Sigmoid colon (tissue), 4 donors: ENCODE data around the gene CYP4F3.

Experiments
- POLR2AphosphoS5 ChIP-seq, 4 donors: sonication (generic); formaldehyde crosslinking; IDR thresholded peaks; one replicate each; pipeline ENCODE4 v1.6.1; 2017; ENCODE audit warnings: antibody characterized with exemption in 4 of 4
- TF ChIP-seq, protein P1 (sequence below), 4 experiments: fragments of 450-650 bp in 3 of 4; fragments of 200-600 bp in 1 of 4; IDR thresholded peaks; one replicate each; pipeline ENCODE4 v1.5.1; 2016 to 2019; ENCODE audit warnings: antibody characterized with exemption in 4 of 4, mild to moderate bottlenecking in 3 of 4, moderate library complexity in 2 of 4

DNA sequence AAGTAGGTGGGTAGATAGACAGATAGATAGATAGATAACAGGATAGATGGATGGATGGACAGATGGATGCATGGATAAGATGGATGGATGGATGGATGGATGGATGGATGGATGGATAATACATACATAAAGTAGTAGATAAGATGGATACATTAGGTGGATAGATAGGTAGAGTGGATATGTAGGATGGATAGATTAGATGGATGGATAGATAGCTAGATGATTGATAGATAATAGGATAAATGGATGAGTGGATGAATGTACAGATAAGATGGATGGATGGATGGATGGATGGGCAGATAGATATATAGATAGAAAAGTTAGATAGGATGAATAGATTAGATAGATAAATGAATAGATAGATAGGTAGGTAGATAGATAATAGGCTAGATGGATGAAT lies 2.1 kb downstream of the CYP4F3 start:
- no peak for TF ChIP-seq POLR2AphosphoS5 (IDR thresholded peaks at IDR 0.05)
- TF ChIP-seq, protein P1, sequence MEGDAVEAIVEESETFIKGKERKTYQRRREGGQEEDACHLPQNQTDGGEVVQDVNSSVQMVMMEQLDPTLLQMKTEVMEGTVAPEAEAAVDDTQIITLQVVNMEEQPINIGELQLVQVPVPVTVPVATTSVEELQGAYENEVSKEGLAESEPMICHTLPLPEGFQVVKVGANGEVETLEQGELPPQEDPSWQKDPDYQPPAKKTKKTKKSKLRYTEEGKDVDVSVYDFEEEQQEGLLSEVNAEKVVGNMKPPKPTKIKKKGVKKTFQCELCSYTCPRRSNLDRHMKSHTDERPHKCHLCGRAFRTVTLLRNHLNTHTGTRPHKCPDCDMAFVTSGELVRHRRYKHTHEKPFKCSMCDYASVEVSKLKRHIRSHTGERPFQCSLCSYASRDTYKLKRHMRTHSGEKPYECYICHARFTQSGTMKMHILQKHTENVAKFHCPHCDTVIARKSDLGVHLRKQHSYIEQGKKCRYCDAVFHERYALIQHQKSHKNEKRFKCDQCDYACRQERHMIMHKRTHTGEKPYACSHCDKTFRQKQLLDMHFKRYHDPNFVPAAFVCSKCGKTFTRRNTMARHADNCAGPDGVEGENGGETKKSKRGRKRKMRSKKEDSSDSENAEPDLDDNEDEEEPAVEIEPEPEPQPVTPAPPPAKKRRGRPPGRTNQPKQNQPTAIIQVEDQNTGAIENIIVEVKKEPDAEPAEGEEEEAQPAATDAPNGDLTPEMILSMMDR (IDR thresholded peaks at IDR 0.05): no peak
